Kidney epithelial cell (primary cell): ENCODE measurements around the gene ARHGAP23. TPM values are rescaled to one million over a fixed set of nuclear protein-coding genes. Genes with fewer than 3 reads are reported as not detected.

ENCODE experiments used
- DNase-seq: peaks from one replicate; pipeline ENCODE4 v3.0.0-alpha.2; 2010; ENCODE audit warnings: low read depth
- H3K27me3 ChIP-seq: 2 replicates; pipeline ENCODE4 v1.6.0; 2011; ENCODE audit warnings: low read length; ENCODE audit not compliant: control insufficient read depth, insufficient read depth
- H3K36me3 ChIP-seq: 2 replicates; pipeline ENCODE4 v1.5.1; 2011; ENCODE audit warnings: low read length; ENCODE audit not compliant: control insufficient read depth, insufficient read depth
- H3K4me3 ChIP-seq: 2 replicates; pipeline ENCODE4 v1.5.1; 2011; ENCODE audit warnings: low read depth, mild to moderate bottlenecking, control low read depth, low read length
- CTCF ChIP-seq: IDR thresholded peaks from 2 replicates; pipeline ENCODE4 v1.5.1; 2011; ENCODE audit warnings: mild to moderate bottlenecking, moderate library complexity, low read length, control low read depth, inconsistent platforms; ENCODE audit not compliant: insufficient read depth, poor library complexity, severe bottlenecking
- total RNA-seq: library from RNA; depleted of rRNA; stranded (reverse); fragments of >200 nt; gene quantifications from 2 replicates; pipeline ENCODE4 v1.2.3, GENCODE V29; 2015

Gene ARHGAP23
- 52.8 and 65.6 TPM in 2 replicates for total RNA-seq

GRCh38 chr17:38428112-38428642, at the start of gene ARHGAP23:
Gene ARHGAP23, plus strand, starts transcription at chr17:38428464. Its CDS starts 22 bp downstream, at chr17:38428486.
- DNase-seq = no peak
- TF ChIP-seq CTCF = no peak
- no peaks in the 10 kb centered on the region for H3K36me3 ChIP-seq
- peak within 1 kb of the TSS; percentile 72 for H3K4me3 ChIP-seq
- no peaks in the 10 kb centered on the region for H3K27me3 ChIP-seq

- DNase-seq = no peak
- H3K4me3 ChIP-seq = no peak overlapping the region
- H3K27me3 ChIP-seq = no peaks in the 10 kb centered on the region
- TF ChIP-seq CTCF = no peak
- no peaks in the 10 kb centered on the region for H3K36me3 ChIP-seq
Measured at GRCh38 chr17:38379448-38379847, 48.8 kb upstream of the ARHGAP23 start.

GRCh38 chr17:38395090-38395489, 33.2 kb upstream of the ARHGAP23 start:
- TF ChIP-seq CTCF = no peak
- Histone ChIP-seq H3K4me3 (no peak overlapping the region), H3K36me3 (peaks cover 1% of the 10 kb centered on the region), H3K27me3 (no peaks in the 10 kb centered on the region)
- no peak for DNase-seq

GRCh38 chr17:38397227-38397626, 31.0 kb upstream of the ARHGAP23 start:
- H3K4me3 ChIP-seq = no peak overlapping the region
- H3K36me3 ChIP-seq = peaks cover 1% of the 10 kb centered on the region
- TF ChIP-seq CTCF = no peak
- H3K27me3 ChIP-seq = no peaks in the 10 kb centered on the region
- no peak for DNase-seq

- DNase-seq = no peak
- TF ChIP-seq CTCF = no peak
- peaks cover 1% of the 10 kb centered on the region for H3K36me3 ChIP-seq
- no peaks in the 10 kb centered on the region for H3K27me3 ChIP-seq
- no peak overlapping the region for H3K4me3 ChIP-seq
Measured at GRCh38 chr17:38400286-38400685, 28.0 kb upstream of the ARHGAP23 start.

GRCh38 chr17:38401459-38401858, 26.8 kb upstream of the ARHGAP23 start:
- no peak for DNase-seq
- no peak overlapping the region for H3K4me3 ChIP-seq
- no peaks in the 10 kb centered on the region for H3K27me3 ChIP-seq
- H3K36me3 ChIP-seq = peaks cover 1% of the 10 kb centered on the region
- no peak for TF ChIP-seq CTCF
